Activated CD8-positive, alpha-beta memory T cell treated with anti-CD3 and anti-CD28 coated beads, Interleukin-2, amount 50 U/mL, for 48 hours (primary cell): ENCODE data around the gene ITGAX.
A peak's percentile ranks its signal among the peaks of the same experiment; 100 is the strongest.

Source experiments
- DNase-seq: peaks from one replicate; pipeline ENCODE4 v3.0.0-alpha.2; 2020

The ITGAX gene

GRCh38 chr16:31350275-31351005 lies 4.5 kb upstream of the ITGAX start:
- DNase-seq = no peak

GRCh38 chr16:31351246-31351941 lies 3.6 kb upstream of the ITGAX start:
- DNase-seq = no peak

GRCh38 chr16:31351942-31352325 lies 3.0 kb upstream of the ITGAX start:
- peak; percentile 73 for DNase-seq

GRCh38 chr16:31352376-31353115 lies 2.4 kb upstream of the ITGAX start:
- no peak for DNase-seq

- DNase-seq = no peak
These were observed 590 bp downstream of the ITGAX start for GRCh38 chr16:31355431-31356100.

GRCh38 chr16:31356566-31357323 lies 1.8 kb downstream of the ITGAX start:
- DNase-seq = no peak

- no peak for DNase-seq
These were observed 2.5 kb downstream of the ITGAX start for GRCh38 chr16:31357324-31358109.

- no peak for DNase-seq
These were observed 5.3 kb downstream of the ITGAX start for GRCh38 chr16:31360251-31360650.

GRCh38 chr16:31361201-31362110 lies 6.5 kb downstream of the ITGAX start:
- no peak for DNase-seq

GRCh38 chr16:31362476-31363405 lies 7.8 kb downstream of the ITGAX start:
- DNase-seq = no peak

GRCh38 chr16:31363721-31364120 lies 8.7 kb downstream of the ITGAX start:
- no peak for DNase-seq

GRCh38 chr16:31364421-31364820 lies 9.4 kb downstream of the ITGAX start:
- DNase-seq = no peak

GRCh38 chr16:31365131-31365865 lies 10.3 kb downstream of the ITGAX start:
- DNase-seq = no peak

GRCh38 chr16:31367853-31368252 lies 12.9 kb downstream of the ITGAX start:
- no peak for DNase-seq

- DNase-seq = no peak
These were observed 16.0 kb downstream of the ITGAX start for GRCh38 chr16:31371008-31371407.

- no peak for DNase-seq
These were observed 16.9 kb downstream of the ITGAX start for GRCh38 chr16:31371619-31372484.

GRCh38 chr16:31373235-31373634 lies 18.3 kb downstream of the ITGAX start:
- no peak for DNase-seq

- DNase-seq = no peak
These were observed 20.3 kb downstream of the ITGAX start for GRCh38 chr16:31375231-31375630.
